Measurements from ENCODE around the gene MAPK4.

The MAPK4 gene

DNA sequence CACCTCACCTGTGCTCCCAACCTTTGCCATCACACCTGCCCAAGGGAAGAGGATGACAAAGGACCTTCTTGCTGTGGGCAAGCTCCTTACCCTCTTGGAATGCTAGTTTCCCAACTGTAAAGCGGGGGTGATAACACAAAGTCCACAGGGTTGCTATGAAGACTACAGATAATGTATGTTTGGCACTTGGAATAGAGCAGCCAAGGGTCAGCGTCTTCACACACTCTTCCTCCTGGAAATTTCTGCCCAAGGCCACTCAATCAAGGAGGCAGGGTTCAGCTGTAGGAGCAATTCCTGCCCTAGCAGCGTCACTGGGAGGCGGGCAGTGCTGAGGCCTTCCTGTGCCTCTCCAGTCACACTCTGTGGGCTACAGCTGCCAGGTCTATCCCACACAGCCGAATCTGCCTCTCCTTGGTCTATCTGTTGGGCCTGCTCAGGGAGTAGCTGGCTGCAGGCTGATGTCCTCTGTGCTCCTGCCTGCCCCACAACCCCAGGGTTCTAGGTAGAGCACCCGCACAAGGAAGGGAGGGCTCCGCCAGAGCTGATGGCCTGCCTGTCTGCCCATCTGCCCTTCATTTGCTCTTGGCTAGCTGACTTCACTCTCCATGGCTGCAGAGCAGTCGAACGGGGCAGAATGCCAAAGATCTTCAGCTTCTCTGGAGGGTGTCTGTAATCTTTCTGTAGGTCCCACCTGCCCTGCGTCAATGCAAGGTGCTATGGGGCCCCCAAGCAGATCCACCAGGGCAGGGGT is 168.0 kb downstream of the MAPK4 start:
- no peak for DNase-seq

DNA sequence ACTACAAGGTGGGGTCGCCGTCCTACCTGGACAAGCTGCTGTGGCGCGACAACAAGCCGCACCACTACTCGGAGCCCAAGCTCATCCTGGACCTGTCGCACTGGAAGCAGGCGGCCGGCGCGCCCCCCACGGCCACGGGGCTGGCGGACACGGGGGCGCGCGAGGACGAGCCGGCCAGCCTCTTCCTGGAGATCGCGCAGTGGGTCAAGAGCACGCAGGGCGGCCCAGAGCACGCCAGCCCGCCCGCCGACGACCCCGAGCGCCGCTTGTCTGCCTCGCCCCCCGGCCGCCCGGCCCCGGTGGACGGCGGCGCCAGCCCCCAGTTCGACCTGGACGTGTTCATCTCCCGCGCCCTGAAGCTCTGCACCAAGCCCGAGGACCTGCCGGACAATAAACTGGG is 169.5 kb downstream of the MAPK4 start:
- no peak for DNase-seq

DNA sequence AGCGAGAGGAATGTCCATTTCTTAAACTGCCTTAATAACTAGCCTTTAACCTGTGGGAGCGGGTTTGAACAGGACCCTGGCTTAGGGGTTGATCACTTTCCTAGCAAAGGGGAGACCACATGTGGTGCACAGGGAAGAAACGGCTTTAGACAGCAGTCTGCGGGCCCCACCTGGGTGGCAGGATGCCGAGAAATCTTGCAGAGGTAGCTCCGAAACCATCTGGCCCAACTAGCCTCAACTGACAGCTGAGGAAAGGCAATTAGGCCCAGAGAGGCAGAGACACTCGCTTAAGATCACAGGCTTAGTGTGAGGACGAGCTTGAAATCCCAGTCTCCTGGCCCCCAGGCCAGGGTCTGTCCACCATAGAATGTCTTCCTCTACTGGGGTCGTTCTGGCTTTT is 170.1 kb downstream of the MAPK4 start:
- no peak for DNase-seq

DNA sequence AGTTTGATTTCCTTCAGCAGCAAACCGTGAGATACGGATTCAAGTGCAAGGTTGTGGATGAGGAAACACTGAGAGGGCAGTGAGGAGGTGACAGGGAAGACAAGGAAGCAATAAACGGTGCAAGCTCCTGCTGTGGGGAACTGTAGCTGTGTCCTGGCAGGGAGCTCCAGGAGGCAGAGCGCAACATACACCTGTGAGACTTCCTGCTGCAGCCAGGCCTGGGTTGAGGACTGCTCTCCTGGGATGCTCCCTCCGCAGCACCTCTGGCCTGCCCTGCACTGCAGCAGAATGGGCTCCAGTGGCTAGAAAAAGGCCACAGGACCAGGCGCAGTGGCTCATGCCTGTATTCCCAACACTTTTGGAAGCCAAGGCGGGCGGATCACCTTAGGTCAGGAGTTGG is 174.5 kb downstream of the MAPK4 start:
- DNase-seq = no peak

DNA sequence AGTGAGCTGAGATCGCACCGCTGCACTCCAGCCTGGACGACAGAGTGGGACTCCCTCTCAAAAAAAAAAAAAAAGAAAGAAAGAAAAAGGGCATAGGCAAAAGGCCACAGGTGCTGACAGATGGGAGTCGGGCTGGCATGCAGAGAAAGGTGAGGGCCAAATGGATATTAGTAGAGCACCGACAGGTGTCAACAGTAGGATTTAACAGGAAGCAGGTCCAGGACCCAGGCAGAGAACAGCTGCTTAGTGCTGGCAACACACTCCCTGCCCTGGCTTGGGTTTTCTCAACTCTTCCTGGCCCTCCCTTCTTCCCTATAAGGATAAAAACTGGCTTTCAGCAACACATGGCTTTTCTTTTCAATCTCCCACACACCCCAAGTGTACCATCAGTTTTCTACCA is 175.0 kb downstream of the MAPK4 start:
- DNase-seq = no peak

DNA sequence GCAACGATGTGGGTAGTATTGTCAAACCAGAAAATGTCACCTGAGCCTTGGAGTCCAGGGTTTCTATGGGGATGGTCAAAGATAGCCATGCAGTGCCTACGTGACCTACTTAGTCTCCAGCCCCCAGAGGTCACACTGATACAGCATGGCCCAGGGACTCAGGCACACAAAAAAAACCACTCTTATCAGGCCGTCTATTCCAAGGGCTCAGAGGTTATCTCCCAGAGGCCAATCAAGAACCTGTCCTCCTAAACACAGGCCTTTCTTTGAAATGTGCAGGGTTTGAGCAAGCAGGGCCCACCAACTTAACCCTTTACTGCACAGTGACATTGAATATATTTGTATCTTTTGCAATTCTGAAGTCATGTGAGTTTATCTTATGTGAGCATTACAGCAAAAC is 177.2 kb downstream of the MAPK4 start:
- DNase-seq = no peak

DNA sequence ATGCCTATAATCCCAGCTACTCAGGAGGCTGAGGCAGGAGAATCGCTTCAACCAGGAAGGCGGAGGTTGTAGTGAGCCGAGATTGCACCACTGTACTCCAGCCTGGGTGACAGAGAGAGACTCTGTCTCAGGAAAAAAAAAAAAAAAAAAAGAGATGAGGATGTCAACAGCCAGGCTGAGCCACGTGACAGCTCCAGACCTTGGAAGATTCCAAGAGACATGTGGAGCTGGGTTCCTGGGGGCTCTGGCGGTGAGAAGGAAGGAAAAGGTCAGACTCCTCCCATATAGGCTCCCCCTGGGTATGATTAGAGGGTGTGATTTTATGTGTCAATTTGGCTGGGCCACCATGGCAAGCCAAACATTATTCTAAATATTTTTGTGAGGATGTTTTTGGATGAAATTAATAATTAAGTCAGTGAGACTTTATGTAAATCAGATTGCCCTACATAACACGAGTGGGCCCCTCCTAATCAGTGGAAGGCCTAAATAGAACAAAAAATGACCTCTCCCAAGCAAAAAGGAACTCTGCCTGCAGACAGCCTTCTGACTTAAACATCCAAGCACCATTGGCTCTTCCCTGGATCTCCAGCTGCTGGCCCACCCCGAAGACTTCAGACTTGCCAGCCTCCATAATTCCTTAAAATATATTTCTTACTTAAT is 178.3 kb downstream of the MAPK4 start:
- no peak for DNase-seq

DNA sequence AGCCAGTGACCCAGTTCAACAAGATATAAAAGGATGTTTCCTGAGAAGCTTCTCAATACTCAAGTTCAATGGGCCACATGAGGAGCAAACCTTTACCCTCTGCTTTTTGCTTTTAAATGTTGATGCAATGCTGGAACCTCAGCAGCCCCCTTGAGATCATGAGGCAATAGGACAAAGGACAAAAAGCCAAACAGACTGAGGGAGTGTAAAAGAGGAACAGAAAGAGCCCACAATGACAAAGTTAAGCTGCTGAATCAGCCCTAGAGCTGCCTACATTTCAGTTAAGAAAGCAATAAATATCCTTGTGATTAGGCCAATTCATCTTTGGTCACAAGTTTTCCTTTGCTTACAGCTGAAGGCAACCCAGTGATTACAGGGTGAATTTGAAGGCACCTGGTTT is 183.1 kb downstream of the MAPK4 start:
- no peak for DNase-seq

DNA sequence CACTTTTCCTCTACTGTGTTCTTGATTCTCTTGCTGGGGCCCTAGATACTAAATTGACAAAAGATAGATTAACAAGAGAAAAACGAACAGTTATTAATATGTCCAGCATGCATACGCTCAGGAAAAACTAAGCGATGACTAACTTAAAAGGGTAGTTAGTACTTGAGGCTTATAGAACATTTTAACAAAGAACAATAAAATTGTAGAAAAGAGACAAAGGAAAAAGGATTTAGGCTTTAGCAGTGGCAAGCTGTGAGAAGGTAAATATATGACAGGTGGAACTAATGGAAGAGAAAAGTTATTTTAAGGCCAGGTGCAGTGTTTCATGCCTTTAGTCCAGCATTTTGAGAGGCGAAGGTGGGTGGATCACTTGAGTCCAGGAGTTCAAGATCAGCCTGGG is 184.4 kb downstream of the MAPK4 start:
- no peak for DNase-seq

DNA sequence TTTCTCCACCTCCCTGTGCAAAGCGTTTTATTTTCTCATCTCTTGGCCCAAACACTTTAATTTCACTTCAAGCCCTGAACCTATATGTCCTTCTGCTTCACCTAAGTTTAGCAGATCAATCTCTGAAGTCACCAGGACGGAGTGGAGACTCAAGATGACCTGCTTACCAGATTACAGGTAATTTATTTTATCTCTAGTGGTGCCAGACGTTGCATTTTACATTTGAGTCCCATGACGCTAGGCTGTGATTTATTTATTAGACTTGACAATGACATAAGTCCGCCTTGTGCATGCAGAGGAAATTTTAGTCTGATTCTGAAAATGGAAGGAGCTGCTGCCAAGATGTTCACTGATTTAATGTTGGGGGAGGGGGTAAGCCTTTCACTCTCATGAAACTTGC is 186.1 kb downstream of the MAPK4 start:
- DNase-seq = no peak

DNA sequence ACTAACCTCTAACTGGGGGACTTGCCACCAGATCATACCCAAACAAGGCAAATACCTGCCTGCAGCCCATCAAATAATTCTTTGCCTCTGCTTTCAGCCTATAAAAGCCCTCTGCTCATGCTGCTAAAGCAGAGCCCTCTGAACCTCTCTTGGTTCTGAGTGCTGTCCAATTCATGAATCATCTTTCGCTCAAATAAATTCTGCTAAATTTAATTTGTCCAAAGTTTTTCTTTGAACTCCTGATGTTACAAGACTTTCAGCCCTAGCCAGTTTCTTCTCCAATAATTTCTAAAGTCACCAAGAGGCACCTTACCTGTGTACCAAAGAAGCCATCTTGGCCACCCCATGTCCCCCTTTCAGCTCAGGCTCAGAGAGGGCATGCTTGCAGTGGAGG is 188.0 kb downstream of the MAPK4 start:
- no peak for DNase-seq

DNA sequence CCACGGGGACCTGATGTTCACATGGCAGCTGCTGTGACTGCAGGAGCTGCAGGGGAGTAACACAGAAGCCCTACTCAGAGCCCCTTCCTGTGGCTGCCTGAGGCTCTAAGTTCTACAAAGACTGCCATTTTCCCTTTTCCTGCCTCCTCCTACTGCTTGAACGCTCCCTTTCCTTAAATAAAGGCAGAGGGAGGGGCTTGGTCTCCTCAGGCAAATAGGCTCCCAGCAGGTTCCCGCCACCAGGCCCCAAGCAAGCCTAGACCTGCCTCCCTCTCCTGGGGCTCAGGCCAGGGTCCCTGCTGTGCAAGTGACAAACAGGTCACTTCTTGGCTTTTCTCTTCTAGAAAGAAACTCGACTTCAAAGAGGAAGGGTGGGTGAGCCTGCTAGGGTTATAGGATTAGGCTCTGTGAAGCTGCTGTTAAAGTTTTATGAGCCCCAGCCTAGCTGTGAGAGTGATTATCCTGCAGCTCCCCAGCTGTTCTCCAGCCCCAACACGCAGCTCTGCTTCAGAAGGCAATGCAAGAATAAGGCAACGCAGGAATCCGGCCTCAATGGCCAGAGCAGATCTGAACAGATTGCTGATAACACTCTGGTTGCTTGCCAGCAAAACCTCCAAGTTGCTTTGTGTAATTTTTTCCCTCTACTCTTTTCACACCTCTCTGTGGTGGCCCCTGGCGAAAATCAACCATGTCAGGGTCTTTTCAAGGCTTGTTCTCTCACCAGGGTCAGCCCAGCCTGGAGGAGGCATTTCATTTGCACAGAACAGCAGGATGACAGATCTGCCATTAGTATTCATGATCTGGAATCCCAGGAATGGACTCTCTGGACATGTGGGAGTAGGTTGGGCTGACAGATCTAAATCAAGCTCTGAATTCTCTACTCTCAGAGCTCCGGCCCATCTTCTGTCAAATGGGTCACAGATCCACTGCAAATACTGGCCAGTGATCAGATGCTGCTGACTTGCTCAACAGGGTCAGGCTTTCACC is 188.6 kb downstream of the MAPK4 start:
- no peak for DNase-seq

DNA sequence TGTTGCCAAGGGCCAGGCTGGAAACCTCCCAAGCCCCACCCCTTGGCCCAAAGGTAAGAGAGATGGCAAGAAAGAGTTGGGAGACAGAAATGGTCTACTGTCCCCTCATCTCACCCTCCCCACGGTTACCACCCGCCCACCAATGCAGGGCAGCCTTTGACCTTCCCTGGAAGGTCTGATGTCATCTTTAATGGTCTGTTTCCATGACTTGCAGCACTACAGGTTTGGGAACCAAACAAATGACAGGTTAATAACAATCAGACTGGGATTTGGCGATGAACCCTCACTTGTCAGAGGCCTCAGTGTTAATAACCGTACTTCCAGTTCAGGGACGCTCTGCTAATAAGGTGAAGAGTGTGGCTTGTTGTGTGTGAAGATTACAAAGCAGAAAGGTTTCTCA is 189.5 kb downstream of the MAPK4 start:
- no peak for DNase-seq

DNA sequence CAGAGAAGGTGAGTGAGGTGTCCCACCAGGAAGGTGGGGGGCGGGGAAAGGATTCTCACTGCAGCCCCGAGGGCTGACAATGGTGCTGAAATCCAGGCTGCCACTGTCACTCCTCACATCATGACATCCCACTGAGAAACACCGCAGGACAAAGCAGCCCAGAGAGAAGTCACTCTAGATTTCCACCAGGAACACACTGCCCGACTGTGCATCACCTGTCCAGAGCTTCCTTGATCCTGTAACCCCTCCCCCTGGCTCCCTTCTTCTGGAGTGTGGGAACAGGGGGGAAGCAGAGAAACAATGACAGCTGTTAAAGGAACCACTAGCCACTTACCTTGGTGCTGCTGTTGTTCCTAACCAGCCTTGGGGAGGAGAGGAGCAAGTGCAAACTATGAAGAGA is 190.1 kb downstream of the MAPK4 start:
- no peak for DNase-seq

DNA sequence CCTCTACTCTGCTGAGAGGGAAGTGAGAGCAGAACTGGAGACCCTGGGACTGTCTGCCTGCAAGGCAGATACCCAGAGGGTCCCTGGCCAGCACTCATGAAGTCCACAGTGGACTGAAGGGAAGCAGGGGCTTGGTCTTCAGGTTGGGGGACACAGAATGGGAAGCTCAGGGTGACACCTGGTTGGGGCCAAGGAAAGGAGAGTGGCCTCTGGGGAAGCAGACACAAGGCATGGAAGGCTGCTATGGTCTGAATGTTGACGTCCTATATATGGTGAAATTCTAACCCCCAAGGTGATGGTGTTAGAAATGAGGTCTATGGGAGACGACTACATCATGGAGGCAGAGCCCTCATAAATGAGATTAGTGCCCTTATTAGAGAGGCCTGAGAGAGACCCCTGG is 190.7 kb downstream of the MAPK4 start:
- no peak for DNase-seq

DNA sequence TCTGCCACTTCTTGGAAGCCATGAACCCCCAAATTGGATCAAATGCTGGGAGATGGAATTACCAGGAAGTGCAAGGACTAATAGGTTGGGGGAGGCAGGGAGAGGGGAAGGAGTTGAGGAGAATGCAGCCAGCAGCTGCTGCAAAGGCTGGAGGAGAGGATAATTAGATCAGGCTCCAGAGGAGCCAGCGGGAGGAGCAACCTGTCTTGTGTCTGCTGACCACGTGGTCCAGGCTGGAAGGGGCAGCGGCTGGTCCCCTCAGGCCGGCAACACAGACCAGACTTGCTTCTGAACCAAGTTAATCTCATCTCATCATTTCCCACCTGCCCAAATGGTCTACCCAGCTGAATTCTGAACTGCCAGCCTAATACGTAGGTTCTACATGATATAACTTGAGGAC is 191.6 kb downstream of the MAPK4 start:
- no peak for DNase-seq

DNA sequence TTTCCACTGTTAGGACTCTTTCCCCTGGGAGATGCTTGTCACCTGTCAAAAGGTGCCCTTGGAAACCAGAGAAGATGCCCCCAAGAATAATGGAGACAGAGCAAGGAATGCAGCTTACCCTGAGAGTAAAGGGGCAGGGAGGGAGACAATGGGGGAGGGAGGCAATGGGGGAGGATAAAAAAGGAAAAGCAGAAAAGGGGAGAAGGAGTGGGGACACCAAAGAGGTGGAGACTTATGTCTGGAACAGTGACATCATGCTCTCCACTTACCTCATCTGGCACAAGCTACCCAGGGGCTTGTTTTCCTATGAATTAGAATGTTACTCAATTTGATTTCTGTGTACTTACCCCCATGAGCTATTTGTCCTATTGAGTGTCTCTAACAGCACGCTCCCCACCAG is 192.1 kb downstream of the MAPK4 start:
- no peak for DNase-seq

DNA sequence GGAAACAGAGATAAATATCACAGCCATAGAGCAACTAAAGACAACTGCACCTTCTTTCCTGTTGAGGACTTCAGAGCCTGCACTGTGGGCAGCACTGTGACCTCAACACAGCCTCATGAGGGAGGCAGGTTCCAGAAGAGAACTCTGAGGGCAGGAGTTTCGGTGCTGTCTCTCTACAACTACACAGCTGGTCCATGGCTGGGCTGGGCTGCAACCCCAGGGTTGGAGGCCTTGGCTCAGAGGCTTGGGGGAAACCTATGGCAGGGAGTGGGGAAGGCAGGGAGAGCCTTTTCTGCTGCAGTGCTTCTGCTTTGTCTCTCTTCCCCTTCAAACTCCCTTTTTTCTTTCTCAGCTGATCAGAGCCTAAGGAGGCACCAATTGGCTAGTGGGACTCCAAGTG is 193.4 kb downstream of the MAPK4 start:
- DNase-seq = no peak

DNA sequence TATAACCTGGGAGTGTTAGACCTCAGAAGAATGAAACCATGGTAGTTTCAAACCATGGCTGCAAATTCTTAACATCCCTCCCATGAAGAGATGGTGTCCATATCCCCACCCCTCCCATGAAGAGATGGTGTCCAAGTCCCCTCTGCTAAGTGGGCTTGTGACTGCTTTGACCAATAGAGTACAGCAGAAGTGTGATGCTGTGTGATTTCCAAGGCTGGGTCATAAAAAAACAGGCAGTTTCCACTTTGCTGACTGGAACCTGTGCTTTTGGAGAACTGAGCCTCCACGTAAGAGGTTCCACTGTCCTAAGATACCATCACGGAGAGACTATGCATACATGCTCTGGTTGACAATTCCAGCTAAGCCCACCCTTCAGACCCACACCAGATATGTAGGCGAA is 194.4 kb downstream of the MAPK4 start:
- no peak for DNase-seq

DNA sequence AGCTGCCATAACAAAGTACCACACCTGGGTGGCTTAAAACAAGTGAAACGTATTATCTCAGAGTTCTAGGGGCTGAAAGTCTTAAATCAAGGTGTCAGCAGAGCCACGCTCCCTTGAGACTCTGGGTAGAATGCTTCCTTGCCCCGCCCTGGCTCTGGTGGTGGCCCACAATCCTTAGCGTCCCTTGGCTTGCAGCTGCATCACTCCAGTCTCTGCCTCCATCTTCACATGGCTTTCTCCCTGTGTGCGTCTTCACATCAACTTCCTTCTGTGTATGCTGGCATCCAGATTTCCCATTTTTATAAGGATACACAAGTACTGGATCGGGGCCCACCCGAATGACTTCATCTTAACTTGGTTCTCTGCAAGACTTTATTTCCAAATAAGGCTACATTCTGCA is 197.5 kb downstream of the MAPK4 start:
- no peak for DNase-seq

DNA sequence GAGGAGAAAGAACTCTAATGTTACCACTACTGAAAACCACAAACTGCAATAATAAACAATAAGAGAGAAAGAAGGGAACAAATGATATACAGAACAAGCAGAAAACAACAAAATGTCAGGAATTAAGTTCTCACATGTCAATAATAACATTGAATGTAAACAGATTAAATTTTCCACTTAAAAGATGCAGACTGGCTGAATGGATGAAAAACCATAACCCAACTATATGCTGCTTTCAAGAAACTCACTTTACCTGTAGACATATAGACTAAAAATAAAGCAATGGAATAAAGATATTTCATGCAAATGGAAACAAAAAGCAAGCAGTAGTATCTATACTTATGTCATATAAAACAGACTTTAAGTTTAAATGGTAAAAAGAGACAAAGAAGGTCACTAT is 209.6 kb downstream of the MAPK4 start:
- DNase-seq = no peak

DNA sequence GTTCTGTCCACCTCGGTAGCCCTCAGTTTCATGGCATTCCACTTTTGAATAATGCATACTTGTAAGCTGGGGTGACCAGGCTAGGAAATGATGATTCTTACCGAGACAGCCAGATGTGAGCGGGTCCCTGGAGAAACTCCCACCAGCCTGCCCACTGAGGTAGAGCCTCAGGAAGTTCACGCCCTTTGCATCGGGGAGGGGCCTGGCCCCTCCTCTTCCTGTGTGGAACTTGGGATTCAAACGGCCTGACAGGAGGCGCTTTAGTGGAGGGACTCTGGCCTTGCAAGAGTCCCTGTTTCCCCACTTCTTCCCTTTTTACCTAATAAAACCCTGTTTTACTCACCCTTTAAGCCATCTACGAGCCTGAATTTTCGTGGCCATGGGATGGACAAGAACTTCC is 215.3 kb downstream of the MAPK4 start:
- DNase-seq = no peak

DNA sequence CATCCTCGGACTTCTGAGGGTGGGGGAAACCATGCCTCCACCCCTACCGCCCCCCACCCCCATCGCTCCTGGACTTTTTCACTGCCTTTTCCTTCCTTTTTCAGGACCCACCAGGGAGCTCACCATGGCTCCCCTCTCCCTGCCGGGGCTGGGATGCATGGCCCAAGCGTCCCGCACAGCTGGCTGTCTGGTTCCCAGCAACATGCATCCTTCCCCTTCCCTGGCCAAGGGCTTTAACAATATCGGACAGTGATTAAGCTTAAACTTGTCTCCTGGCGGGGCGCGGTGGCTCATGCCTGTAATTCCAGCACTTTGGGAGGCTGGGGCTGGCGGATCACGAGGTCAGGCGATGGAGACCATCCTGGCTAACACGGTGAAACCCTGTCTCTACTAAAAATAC is 215.8 kb downstream of the MAPK4 start:
- DNase-seq = no peak

DNA sequence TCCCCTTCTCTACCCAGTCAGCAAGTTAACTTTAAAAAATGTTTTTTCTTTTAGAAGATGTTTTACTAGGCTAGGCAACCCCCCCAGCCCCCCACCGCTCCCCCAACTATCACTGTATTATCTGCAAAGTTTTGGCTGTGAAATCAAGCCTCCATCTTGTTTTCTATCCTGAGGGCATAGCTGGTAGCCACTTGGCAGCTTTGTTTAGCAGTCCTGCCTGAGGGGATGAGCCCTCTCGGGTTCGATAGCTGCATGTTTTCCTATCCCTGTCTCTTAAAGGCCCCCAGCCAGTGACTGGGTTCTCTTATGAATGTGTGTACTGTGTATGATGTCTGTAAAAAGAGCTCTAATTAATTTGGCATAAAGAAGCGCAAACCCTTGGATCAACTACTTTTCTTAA is 216.5 kb downstream of the MAPK4 start:
- DNase-seq = no peak
